Skeletal muscle cell (primary cell): ENCODE data around the gene C1orf167.

Source experiments
- DNase-seq: peaks from one replicate; pipeline ENCODE4 v3.0.0-alpha.2; 2010; ENCODE audit warnings: low read depth
- H3K4me3 ChIP-seq: 2 replicates; pipeline ENCODE4 v1.5.1; 2011; ENCODE audit warnings: low read depth, mild to moderate bottlenecking, control low read depth, low read length, moderate library complexity

Gene C1orf167

GRCh38 chr1:11753555-11754208, 8.3 kb upstream of the C1orf167 start:
- no peak overlapping the region for H3K4me3 ChIP-seq
- DNase-seq: no peak

- DNase-seq: no peak
- no peak overlapping the region for H3K4me3 ChIP-seq
Measured at GRCh38 chr1:11757047-11757446, 4.9 kb upstream of the C1orf167 start.

GRCh38 chr1:11759791-11760190, 2.2 kb upstream of the C1orf167 start:
- DNase-seq: no peak
- no peak overlapping the region for H3K4me3 ChIP-seq

GRCh38 chr1:11761285-11761684, 708 bp upstream of the C1orf167 start:
- no peak for DNase-seq
- no peak overlapping the region for H3K4me3 ChIP-seq

- no peak overlapping the region for H3K4me3 ChIP-seq
- no peak for DNase-seq
Measured at GRCh38 chr1:11764115-11764514, 2.1 kb downstream of the C1orf167 start.

GRCh38 chr1:11764519-11764918, 2.5 kb downstream of the C1orf167 start:
- no peak overlapping the region for H3K4me3 ChIP-seq
- DNase-seq: no peak

- H3K4me3 ChIP-seq: no peak overlapping the region
- DNase-seq: no peak
Measured at GRCh38 chr1:11765661-11766428, 3.9 kb downstream of the C1orf167 start.

- no peak overlapping the region for H3K4me3 ChIP-seq
- no peak for DNase-seq
Measured at GRCh38 chr1:11766429-11766776, 4.4 kb downstream of the C1orf167 start.

- no peak for DNase-seq
Measured at GRCh38 chr1:11767922-11768704, 6.1 kb downstream of the C1orf167 start.

GRCh38 chr1:11768821-11769220, 6.8 kb downstream of the C1orf167 start:
- no peak for DNase-seq
- no peak overlapping the region for H3K4me3 ChIP-seq

More at GRCh38 chr1:11767922-11768704, 6.1 kb downstream of the C1orf167 start:
- no peak overlapping the region for H3K4me3 ChIP-seq

- H3K4me3 ChIP-seq: no peak overlapping the region
- DNase-seq: no peak
Measured at GRCh38 chr1:11769274-11769673, 7.3 kb downstream of the C1orf167 start.

GRCh38 chr1:11770011-11770410, 8.0 kb downstream of the C1orf167 start:
- DNase-seq: no peak
- no peak overlapping the region for H3K4me3 ChIP-seq

GRCh38 chr1:11771481-11772043, 9.6 kb downstream of the C1orf167 start:
- no peak overlapping the region for H3K4me3 ChIP-seq
- no peak for DNase-seq

- no peak for DNase-seq
- H3K4me3 ChIP-seq: no peak overlapping the region
Measured at GRCh38 chr1:11772458-11772857, 10.5 kb downstream of the C1orf167 start.

- H3K4me3 ChIP-seq: no peak overlapping the region
- DNase-seq: no peak
Measured at GRCh38 chr1:11774753-11775152, 12.8 kb downstream of the C1orf167 start.

- no peak for DNase-seq
- H3K4me3 ChIP-seq: no peak overlapping the region
Measured at GRCh38 chr1:11777658-11778322, 15.8 kb downstream of the C1orf167 start.

- H3K4me3 ChIP-seq: no peak overlapping the region
- DNase-seq: no peak
Measured at GRCh38 chr1:11778336-11778735, 16.3 kb downstream of the C1orf167 start.

- no peak for DNase-seq
- no peak overlapping the region for H3K4me3 ChIP-seq
Measured at GRCh38 chr1:11778844-11779623, 17.0 kb downstream of the C1orf167 start.
